SKM-1 treated with dmso at 0.1 percent for 144 hours (cell line): ENCODE measurements around the gene COPE.
"Not testable (repeated sequence)": the region's sequence is repeated elsewhere in the genome, so short reads cannot be mapped to it uniquely, and the experiment has no call there.

ENCODE experiments used
- DNase-seq: peaks from one replicate; lab custom pipeline; 2025; ENCODE audit not compliant: unreplicated experiment; lab: John Stamatoyannopoulos, UW

Gene COPE

DNA sequence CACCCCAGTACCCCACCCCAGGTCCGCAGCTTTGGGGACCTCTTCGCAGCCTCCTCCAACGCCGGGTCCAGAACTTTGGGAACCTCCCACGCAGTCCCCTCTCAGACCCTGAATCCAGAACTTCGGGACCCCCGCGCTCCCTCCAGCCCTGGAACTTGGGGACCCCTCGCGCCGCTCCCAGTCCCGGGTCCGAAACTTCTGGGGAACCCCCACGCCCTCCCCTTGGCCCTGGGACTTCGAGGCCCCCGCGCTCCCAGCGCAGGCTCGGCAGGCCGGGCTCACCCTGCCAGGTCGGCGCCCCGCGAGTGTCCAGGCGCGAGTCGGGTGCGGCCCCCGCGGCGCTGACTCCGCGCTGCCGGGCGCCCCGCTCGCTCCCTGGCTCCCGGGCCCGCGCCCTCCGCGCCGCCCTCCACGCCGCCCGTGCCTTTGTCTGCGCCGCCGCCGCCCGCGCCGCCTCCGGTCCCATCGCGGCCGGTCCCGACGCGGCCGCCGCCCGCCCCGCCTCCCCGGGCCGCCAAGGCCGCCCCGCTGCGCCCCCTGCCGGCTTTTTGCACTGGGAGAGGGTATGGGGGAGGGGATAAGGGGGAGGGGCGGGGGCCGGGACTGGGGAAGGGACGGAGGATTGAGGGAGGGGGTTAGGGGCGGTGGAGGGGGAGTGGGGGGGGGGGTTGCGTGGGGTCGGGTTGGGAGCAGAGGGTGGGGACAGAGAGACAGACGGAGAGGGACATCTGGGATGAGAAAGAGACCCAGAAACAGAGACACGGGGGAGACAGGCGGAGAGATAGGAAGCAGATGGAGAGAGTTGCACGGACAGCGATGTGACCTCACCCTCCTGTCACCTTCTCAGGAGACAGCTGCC, 21.8 kb upstream of the COPE start, which contains the start of gene HOMER3:
HOMER3 (minus strand) TSS at position 449 of the 859 bp plus-strand sequence. CDS start 2,235 bp downstream, outside the sequence.
- DNase-seq, result peak; percentile 31

DNA sequence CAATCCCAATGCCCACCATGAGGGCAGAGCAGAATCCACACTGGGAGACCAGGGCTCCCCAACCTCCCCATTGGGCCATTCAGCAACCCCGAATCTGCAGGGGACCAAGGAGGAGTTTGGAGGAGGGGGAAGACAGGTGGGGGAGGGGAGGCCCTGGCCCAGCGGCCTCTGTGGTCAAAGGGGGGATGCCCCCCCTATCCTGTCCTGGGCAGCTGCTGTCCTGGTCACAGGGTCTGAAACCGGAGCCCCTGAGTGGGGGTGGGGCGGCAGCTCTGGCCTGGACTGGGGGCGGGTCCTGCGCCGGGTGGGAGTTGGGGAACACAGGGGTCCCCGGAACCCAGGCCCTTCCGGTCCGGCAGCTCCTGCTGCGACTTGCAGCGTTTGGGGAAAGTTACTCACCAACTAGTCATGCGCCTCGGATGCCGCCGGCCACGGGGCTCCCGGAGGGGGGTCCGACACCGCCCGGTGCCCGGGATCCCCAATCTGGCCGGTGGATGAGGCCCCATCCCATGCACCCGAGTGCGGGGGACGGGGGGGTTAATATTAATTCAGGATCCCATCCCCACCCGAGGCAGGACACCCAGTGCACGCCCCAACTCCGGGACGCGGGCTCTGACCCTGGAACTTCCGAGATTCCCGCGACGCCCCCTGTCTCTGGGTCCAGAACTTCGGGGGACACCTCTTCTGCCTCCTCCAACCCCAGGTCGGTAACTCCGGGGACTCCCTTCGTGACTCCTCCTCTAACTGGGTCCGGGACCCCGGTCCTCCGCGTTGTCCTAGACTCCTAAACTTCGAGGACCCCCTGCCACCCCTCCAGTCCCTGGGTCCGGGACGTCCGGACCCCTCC, 21.0 kb upstream of the COPE start:
- no peak for DNase-seq

DNA sequence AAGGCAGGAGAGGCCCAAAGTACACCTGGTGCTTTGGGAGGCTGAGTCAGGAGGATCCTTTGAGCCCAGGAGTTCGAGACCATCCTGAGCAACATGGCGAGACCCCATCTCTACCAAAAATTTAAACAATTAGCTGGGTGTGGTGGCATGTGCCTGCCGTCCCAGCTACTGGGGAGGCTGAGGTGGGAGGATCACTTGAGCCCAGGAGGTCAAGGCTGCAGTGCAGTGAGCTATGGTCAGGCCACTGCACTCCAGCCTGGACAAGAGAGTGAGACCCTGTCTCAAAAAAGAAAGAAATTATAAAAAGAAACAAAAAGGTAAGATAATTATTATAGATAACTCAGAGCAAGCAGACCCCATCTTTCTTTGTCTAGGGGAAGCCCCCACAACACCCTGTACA, 20.0 kb upstream of the COPE start:
- no peak for DNase-seq

DNA sequence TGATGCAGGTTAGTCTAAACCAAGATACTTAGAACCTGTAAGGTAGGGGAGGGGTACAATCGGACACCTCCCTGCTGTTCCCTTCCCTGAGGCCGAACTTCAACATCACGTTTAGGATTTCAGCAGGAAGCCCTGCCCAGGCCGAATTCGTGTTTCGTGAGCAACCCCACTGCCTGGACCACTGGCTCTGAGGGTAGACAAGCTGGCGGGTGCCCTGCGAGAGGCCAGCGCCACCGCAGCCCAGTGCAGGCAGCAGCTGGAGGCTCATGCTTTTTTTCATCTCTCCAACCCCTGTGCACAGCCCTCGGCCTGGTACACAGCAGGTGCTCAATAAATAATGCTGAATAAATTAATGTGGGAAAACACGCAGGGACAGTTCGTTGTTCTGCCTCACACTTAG, 14.1 kb upstream of the COPE start:
- no peak for DNase-seq

DNA sequence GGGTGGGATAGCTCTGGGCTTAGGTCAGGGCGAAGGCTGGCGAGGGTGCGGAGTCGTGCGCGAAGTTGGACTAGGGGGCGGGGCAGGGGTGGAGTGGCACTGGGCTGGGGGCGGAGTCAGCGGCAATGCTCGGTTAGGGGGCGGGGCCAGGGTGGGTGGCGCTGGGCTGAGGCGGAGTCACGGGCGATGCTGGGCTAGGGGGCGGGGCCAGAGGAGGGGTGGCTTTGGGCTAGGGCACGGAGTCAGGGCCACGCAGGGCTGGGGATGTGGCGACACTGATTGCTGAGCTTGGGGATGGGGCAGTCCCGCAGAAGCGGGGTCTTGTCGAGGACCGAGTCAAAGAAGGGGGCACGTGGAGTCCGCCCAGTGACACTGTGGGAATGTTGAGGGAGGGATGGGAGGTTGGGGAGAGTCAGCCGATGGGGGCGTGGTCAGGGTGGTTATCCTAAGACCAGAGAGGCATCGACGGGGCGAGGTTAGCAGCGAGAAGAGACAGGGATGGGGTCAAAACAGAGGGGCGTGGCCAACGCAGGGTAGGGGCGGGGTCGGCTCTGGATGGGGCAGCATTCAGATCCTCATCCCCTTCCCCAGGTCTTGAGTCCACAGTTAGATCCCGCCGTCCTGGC, 13.1 kb upstream of the COPE start:
- DNase-seq, result no peak

DNA sequence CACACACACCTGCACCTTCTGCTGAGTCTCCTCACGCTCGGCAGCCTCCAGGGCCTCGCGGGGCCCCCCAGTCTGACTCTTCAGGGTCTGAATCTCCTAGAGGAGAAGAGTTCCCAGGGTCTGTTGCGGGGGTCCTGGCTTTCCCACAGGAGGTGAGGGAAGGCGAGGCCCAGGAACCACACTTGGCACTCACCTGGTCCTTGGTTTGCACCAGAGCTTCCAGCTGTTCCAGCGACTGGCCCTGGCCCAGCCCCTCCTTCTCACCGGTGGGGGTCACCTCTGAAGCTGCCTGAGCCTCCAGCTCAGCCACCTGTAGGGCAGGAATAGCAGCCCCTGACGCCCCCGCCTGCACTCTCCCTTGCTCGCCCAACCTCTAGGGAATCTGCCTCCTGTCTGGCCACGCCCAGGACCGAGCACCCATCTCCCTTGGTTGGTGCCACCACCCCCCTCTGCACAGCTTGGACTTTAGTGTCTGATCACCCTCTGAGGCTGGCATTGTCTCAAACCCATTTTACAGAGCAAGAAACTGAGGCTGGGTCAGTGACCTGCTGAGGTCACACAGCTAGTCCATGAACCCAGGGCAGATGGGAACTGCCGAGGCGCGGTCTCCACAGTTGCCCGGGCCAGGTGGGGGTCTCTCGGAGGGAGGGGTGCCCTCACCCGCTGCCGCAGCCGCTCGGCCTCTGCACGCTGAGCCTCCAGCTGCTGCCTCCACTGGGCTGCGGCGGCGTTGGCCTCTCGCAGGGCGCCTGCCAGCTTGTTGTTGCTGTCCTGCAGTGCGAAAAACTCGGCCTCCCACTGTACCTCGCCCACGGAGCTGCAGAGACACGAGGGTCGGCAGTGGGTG, 12.4 kb upstream of the COPE start:
- no peak for DNase-seq

DNA sequence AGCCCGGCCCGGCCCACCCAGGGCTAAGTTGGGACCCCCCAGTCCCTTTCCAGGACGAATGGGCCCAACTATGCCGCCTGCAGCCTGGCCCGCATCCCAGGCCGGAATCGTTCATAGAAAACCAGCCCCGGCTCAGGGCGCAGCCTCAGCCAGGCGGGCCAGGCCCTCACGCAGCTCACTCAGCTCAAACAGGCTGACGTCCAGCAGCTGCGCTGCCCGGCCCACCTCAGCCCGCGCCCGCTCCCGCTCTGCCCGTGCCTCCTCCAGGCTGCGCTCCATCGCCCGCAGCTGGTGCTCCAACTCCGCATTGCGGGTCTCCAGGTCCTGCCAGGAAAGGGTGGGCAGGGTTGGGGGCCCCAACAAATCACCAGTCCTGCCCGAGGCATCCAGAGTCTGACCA, 10.1 kb upstream of the COPE start:
- DNase-seq, result no peak

DNA sequence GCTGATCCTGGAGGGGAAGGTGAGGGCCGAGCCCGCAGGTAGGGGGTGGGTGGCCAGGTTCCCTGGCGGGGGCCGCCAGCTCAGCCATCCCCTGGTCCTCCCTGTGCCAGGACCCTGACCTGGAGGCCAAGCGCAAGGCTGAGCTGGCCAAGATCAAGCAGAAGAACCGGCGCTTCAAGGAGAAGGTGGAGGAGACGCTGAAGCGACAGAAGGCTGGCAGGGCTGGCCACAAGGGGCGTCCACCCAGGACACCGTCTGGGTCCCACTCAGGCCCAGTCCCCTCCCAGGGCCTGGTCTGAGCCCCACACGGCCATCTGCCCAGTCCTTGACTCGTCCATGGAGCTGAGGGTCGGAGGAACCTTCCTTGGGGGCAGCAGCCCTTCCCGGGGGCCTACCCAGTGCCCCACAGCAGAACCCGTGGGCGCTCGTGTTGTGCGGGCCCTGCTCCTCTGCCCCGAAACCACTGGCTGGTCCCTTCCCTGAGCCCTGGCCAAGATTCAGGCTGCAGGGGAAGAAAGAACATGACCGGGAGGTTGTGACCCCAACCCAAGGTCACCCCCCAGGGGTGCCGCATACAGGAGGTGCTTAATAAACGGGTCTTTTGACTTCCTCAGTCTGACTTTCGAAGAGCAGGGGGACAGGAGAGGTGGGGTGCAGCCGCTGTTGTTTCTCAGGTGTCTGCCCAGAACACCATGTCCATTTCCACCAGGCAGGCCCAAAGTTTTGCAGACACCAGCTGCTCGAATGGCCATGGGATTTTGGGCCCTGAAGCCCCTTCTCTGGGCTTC, 9.0 kb upstream of the COPE start:
- DNase-seq, result no peak

DNA sequence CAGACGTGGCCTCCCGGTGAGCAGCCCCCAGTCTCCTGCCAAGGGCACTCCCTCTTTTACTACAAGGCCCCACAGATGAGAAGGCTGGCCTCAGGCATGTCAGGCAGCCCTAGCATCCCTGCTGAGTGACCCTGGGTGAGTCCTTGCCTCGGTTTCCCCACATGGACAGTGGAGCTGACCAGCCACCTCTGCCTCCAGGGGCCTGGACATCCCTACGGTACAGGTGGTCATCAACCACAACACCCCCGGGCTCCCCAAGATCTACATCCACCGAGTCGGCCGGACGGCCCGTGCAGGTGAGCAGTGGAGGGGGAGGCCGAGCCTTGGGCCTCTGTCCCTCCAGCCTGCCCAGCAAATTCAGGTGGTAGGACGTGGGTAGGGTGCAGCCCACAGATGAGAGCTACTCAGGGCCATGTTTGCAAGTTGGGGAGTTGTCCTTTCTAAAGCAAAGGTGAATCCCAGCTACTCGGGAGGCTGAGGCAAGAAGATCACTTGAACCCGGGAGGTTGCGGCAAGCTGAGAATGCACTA, 5.6 kb upstream of the COPE start:
- no peak for DNase-seq

DNA sequence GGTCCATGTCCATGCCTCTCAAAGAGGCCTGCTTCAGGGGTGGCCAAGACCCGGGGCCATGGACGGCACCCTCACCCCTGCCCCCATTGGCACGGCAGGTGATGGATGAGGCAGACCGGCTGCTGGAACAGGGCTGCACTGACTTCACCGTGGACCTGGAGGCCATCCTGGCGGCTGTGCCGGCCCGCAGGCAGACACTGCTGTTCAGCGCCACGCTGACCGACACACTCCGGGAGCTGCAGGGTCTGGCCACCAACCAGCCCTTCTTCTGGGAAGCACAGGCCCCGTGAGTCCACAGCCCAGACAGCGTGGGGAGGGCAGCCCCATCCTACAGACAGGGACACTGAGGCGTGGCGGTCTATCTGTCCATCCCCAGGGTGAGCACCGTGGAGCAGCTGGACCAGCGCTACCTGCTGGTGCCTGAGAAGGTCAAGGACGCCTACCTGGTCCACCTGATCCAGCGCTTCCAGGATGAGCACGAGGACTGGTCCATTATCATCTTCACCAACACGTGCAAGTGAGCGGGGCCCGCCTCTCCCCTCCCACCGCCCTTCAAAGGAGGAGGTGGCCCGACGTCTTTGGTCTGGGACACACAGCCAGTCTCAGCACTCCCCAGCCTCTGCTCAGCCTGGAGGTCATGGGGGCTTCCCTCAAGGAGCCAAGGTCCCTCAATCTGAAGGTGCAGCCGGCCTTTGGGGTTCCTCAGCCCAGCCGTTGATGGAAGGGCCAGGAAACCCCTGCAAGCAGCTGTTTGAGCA, 3.2 kb upstream of the COPE start:
- DNase-seq, result no peak

DNA sequence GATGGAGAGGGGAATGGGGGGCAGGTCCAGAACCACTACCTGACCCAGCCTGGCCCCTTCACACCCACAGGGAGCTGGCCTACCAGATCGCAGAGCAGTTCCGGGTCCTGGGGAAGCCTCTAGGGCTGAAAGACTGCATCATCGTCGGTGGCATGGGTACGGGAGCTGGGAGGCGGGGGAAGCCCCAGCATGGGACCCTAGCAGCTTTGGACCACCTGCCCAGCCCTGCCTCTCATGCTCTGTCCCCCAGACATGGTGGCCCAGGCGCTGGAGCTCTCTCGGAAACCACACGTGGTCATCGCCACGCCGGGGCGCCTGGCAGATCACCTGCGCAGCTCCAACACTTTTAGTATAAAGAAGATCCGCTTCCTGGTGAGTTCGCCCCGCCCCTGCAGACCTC, 2.4 kb upstream of the COPE start:
- DNase-seq, result no peak

DNA sequence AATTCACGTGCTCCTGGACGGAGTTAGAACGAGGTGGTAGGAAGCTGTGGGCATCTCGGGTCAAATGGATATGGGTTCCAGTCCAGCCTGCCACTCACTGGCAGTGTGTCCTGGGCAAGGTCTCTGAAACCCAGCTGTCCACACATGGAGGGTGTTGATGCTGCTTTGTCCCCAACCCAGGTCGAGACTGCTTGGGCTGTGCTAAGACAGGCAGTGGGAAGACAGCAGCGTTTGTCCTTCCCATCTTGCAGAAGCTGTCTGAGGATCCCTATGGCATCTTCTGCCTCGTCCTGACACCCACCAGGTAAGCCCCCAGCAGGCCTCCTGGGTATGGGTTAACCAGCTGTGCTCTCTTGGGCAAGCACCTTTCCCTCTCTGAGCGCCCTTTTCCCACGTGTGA, 1.2 kb upstream of the COPE start:
- no peak for DNase-seq

DNA sequence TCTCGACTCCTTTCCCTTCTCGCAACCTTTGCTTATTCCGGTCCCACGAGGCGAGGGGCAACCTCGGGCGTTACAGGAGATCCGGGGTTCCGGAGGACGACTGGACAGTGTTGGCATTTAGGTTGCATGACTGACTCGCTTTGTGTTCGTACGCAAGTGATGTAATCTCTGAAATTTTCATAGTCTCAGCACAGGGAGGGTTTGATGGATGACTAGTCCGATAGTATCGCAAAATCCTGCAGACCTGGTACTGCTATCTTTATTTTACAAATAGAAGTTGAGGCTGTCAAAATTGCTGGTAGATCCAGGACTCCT, 670 bp upstream of the COPE start:
- no peak for DNase-seq

DNA sequence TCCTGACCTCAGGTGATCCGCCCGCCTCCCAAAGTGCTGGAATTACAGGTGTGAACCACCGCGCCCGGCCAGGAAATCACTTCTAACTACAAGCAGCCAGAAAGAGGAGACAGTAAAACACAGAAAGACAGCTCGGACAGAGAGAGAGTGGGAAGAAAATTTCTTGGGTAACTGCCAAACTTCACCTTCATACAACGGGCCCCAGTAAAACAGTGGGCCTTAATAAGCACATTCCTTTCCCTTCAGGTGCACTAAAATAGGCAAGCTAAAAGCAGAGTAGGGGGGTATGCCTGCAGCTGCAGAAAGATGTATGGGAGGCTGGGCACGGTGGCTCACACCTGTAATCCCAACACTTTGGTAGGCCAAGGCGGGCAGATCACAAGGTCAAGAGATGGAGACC, 1.6 kb downstream of the COPE start:
- DNase-seq, result not testable (repeated sequence)

DNA sequence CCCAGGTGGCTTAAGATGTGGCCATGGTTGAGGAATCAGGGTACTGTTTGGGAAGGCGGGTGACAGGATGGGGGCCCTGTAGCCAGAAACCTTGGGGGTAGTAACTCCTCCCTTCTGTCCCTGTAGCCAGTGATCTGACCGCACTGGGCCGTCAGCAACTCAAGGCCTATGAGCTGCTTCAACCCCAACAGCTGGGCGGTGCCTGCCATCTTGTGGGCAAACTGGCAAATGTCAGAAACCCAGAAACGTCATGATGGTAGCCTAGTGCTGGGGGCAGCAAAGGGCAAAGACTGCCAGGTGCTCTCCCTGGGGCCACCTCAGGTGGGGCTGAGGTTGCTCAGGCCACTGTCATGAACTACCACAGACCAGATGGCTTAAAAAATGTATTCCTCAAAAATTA, 3.5 kb downstream of the COPE start:
- no peak for DNase-seq

DNA sequence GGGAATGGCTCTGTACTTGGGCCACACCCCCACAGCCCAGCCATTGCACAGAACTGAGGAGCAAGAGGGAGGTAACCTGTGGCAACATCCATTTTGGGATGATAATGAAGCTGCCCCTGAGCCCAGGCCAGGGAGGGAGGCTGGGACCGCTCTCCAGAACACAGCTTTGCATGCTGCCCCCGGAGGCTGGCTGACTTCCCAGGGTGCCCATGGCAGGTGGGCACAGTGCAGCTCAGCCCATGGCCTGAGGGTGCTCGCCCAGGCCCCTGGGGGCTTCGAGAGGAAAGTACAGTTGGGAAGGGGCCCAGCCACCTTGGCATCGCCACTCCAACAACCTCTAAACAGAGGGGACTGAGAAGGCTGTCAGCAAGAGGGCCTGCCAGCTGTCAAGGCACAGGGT, 5.7 kb downstream of the COPE start:
- DNase-seq, result no peak

DNA sequence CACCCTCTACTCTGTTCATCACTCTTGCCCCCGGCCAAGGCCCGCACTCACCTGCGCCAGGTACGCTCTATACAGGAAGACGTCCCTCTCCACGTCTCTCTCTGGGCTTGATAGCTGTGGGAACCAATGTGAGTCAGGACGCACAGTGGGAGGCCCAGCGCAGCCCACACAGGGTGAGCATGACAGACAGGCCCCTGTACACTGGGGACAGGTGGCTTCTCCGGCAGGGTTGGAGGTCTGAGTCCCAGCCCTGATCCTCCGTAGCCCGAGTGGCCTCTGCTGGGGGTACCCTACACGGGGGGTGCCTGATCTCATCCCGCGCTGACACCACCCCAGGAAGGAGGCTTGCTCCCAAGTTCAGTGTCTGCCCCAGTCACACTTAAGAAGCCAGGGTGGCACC, 6.3 kb downstream of the COPE start:
- no peak for DNase-seq

DNA sequence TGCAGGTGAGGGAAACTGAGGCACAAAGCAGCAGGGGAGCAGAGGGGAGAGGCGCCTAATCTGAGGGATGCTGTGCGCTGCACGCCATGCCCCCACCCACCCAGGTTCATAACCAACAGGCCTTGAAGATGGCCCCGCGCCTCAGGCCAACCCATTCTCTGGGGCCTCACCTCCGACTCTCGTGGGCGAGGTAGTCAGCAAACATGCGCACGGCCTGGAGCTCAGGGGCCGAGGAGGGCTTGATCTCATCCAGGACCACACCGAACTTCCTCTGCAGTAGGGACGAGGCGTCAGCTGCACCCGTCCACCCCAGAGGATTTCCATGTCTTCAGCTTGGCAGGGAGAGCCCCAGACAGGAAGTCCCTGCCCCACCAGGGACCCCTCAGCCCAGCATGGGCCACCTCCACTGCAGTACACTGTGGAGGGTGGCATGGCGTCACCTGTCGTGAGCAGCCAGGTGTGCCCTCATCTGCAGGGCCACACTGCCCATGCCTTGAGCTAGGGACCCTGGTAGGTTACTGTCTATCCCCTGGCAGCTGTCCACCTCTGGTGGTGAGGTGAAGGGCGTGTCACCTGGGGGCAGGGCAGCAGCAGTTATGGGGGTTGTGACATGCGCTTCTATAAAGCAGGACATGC, 8.3 kb downstream of the COPE start:
- no peak for DNase-seq

DNA sequence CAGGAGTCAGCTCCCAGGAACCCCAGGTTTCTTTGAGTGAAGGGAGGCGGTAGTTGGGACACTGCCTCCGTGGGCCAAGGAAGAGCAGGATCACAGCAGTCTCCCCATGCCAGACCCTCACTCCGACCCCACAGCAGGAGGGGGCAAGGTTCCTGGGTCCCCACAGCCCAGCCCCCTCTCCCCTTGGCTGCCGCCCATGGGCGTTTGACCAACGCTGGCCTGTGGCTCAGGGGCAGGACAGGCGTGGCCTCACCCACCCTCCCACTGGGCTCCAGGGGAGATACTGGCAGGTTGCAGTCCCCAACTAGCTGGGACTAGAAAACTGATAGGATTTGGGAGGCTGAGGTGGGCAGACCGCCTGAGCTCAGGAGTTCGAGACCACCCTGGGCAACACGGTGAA, 9.2 kb downstream of the COPE start:
- no peak for DNase-seq
